Common myeloid progenitor, CD34-positive (primary cell): ENCODE measurements around the gene CAMTA1.
"Not testable (repeated sequence)": the region's sequence is repeated elsewhere in the genome, so short reads cannot be mapped to it uniquely, and the experiment has no call there.

Experiments used
- CTCF ChIA-PET: fragments of 350-600 bp; sonication (Branson Sonifier 250); formaldehyde crosslinking; loops from one replicate; lab custom pipeline; 2021; ENCODE audit warnings: antibody characterized with exemption; lab: Charles Lee
- POLR2A ChIA-PET: fragments of 350-600 bp; sonication (Branson Sonifier 250); formaldehyde crosslinking; loops from one replicate; lab custom pipeline; 2021; ENCODE audit warnings: antibody characterized with exemption; lab: Charles Lee
- DNase-seq, 3 donors: peaks; one replicate each; pipeline versions ENCODE4 v3.0.0 to v3.0.0-alpha.2; 2013
- H3K27ac ChIP-seq, 2 experiments: 1 replicate in 1 of 2; 2 replicates in 1 of 2; pipeline ENCODE4 v1.7.0; 2013; ENCODE audit warnings: inconsistent platforms in 2 of 2, low read length in 2 of 2, mild to moderate bottlenecking in 2 of 2, low read depth in 1 of 2, moderate library complexity in 1 of 2; ENCODE audit not compliant: severe bottlenecking in 2 of 2, insufficient read depth in 1 of 2, poor library complexity in 1 of 2
- H3K27me3 ChIP-seq, 5 experiments: replicated peaks in 2 of 5; 1 replicate in 3 of 5; 2 replicates in 2 of 5; pipeline versions ENCODE4 v1.6.1 to v1.7.0; 2013; ENCODE audit warnings: low read length in 4 of 5, mild to moderate bottlenecking in 2 of 5, moderate library complexity in 2 of 5, inconsistent platforms in 1 of 5; ENCODE audit not compliant: insufficient read depth in 5 of 5, control insufficient read depth in 4 of 5
- H3K36me3 ChIP-seq, 4 experiments: 1 replicate in 2 of 4; 2 replicates in 2 of 4; pipeline versions ENCODE4 v1.6.1 to v1.7.0; 2013; ENCODE audit warnings: low read length in 3 of 4, control low read depth in 1 of 4, mild to moderate bottlenecking in 1 of 4; ENCODE audit not compliant: control insufficient read depth in 4 of 4, insufficient read depth in 4 of 4
- H3K4me1 ChIP-seq, 4 experiments: 1 replicate in 3 of 4; 2 replicates in 1 of 4; pipeline versions ENCODE4 v1.6.1 to v1.7.1; 2013; ENCODE audit warnings: low read length in 3 of 4, mild to moderate bottlenecking in 3 of 4, control low read depth in 1 of 4, inconsistent platforms in 1 of 4, moderate library complexity in 1 of 4; ENCODE audit not compliant: control insufficient read depth in 4 of 4, insufficient read depth in 4 of 4; ENCODE audit errors: control extremely low read depth in 1 of 4
- H3K4me3 ChIP-seq, 7 experiments: 1 replicate in 4 of 7; 2 replicates in 3 of 7; pipeline versions ENCODE4 v1.5.1 to v1.7.0; 2013; ENCODE audit warnings: mild to moderate bottlenecking in 7 of 7, low read length in 6 of 7, moderate library complexity in 6 of 7, inconsistent platforms in 2 of 7, low read depth in 2 of 7, control low read depth in 1 of 7; ENCODE audit not compliant: insufficient read depth in 4 of 7, control insufficient read depth in 1 of 7; ENCODE audit errors: extremely low read depth in 1 of 7
- H3K9me3 ChIP-seq, 5 experiments: 1 replicate in 4 of 5; 2 replicates in 1 of 5; pipeline versions ENCODE4 v1.6.1 to v1.7.1; 2013; ENCODE audit warnings: low read length in 4 of 5, mild to moderate bottlenecking in 2 of 5, inconsistent platforms in 1 of 5, low read depth in 1 of 5, moderate library complexity in 1 of 5; ENCODE audit not compliant: control insufficient read depth in 4 of 5, insufficient read depth in 2 of 5; ENCODE audit errors: control extremely low read depth in 1 of 5
- WGBS: methylation state at CpG from one replicate; pipeline ENCODE4 v1.1.5; 2013; ENCODE audit not compliant: insufficient coverage; 5-methylcytosine and 5-hydroxymethylcytosine counted together

The CAMTA1 gene

GRCh38 chr1:7704214-7705047 is 919.2 kb downstream of the CAMTA1 start:
- H3K27ac ChIP-seq = no peak overlapping the region
- peak; percentile 91 to 95 (median 94) for DNase-seq
- CTCF ChIA-PET = interaction anchor here (0.6 to 1.4 kb wide), 6 partner anchors 13 to 49 kb away, joined by 3 to 4 read pairs (median 3); no protein-coding TSS in a partner anchor
- H3K4me1 ChIP-seq = peaks cover 0 to 14% (median 7%) of the 10 kb centered on the region in 4 experiments
- peaks cover 2 to 47% (median 21%) of the 10 kb centered on the region in 5 experiments for H3K27me3 ChIP-seq
- POLR2A ChIA-PET = no interaction called here
- under 1% methylated on average over 83 of the region's 151 CpGs for WGBS
- peak overlapping the region in 6 of 7 experiments; percentile 13 to 70 (median 56) for H3K4me3 ChIP-seq
- H3K36me3 ChIP-seq = no peaks in the 10 kb centered on the region
- peaks cover 0 to 2% (median 0%) of the 10 kb centered on the region in 5 experiments for H3K9me3 ChIP-seq

GRCh38 chr1:7705048-7705907 is 920.0 kb downstream of the CAMTA1 start:
- Histone ChIP-seq H3K9me3 (peaks cover 0 to 2% (median 0%) of the 10 kb centered on the region in 5 experiments), H3K4me1 (peaks cover 0 to 14% (median 7%) of the 10 kb centered on the region in 4 experiments), H3K36me3 (no peaks in the 10 kb centered on the region), H3K27me3 (peaks cover 2 to 47% (median 21%) of the 10 kb centered on the region in 5 experiments), H3K27ac (no peak overlapping the region), H3K4me3 (peak overlapping the region; percentile 13 to 70 (median 43))
- ChIA-PET CTCF (interaction anchor here (0.9 to 1.4 kb wide), 5 partner anchors 14 to 48 kb away, joined by 3 to 4 read pairs (median 3); no protein-coding TSS in a partner anchor), POLR2A (no interaction called here)
- DNase-seq = peak in 2 of 3 donors; percentile 40 to 68
- 2% methylated on average over 95 of the region's 106 CpGs for WGBS

DNA sequence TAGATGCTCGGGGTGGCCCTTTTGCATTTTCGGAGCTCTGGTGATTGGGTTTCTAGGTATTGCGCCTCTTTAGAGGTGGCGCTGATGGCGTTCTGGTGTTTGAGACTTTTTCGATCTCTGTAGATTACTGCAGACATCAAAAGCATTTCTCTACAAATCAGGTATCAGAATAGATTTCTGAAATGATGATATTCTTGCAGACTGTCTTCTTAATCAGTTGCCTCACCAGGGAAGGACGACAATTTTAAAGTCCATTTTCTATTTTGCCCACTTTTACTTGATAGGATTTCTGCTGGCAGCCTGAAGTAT is 920.6 kb downstream of the CAMTA1 start:
- H3K4me1 ChIP-seq = peaks cover 0 to 14% (median 7%) of the 10 kb centered on the region in 4 experiments
- H3K36me3 ChIP-seq = no peaks in the 10 kb centered on the region
- POLR2A ChIA-PET = no interaction called here
- peaks cover 0 to 2% (median 0%) of the 10 kb centered on the region in 5 experiments for H3K9me3 ChIP-seq
- no peak for DNase-seq
- peaks cover 2 to 47% (median 21%) of the 10 kb centered on the region in 5 experiments for H3K27me3 ChIP-seq
- H3K27ac ChIP-seq = no peak overlapping the region
- peak overlapping the region in 6 of 7 experiments; percentile 2 to 52 (median 32) for H3K4me3 ChIP-seq
- CTCF ChIA-PET = no interaction called here
- 80% methylated on average over 4 of the region's 7 CpGs for WGBS

DNA sequence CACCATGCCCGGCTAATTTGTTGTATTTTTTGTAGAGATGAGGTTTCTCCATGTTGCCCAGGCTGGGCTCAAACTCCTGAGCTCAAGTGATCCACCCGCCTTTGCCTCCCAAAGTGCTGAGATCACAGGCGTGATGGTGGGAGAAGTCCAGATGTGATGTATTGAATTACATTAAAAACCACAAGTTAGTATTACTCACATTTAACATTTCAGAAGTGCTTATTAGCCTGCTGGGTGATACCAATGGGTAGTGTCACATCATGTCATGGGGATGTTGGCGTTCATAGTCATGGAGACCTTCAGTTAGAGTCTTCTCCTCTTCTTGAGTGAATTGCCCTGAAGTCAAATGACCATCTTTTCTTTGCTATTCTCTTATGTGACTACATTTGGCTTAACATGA is 922.3 kb downstream of the CAMTA1 start:
- no peak for DNase-seq
- peaks cover 0 to 14% (median 7%) of the 10 kb centered on the region in 4 experiments for H3K4me1 ChIP-seq
- no peak overlapping the region for H3K4me3 ChIP-seq
- ChIA-PET POLR2A (no interaction called here), CTCF (interaction anchor here (0.7 to 2.3 kb wide), 3 partner anchors 16 to 45 kb away, joined by 3 to 9 read pairs (median 3); no protein-coding TSS in a partner anchor)
- H3K9me3 ChIP-seq = no peaks in the 10 kb centered on the region
- no peaks in the 10 kb centered on the region for H3K36me3 ChIP-seq
- WGBS = 94% methylated on average over 2 of the region's 4 CpGs
- no peak overlapping the region for H3K27ac ChIP-seq
- H3K27me3 ChIP-seq = peaks cover 0 to 40% (median 18%) of the 10 kb centered on the region in 5 experiments

DNA sequence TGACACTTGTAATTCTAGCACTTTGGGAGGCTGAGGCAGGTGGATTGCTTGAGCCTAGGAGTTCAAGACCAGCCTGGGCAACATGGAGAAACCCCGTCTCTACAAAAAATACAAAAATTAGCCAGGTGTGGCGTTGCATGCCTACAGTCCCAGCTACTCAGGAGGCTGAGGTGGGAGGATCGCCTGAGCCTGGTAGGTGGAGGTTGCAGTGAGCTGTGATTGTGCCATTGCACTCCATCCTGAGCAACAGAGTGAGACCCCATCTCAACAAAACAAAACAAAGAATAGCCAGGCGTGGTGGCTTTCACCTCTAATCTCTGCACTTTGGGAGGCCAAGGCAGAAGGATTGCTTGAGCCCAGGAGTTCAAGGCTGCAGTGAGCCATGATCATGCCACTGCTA is 922.8 kb downstream of the CAMTA1 start:
- peaks cover 0 to 35% (median 15%) of the 10 kb centered on the region in 5 experiments for H3K27me3 ChIP-seq
- H3K36me3 ChIP-seq, POLR2A ChIA-PET, H3K27ac ChIP-seq, H3K4me3 ChIP-seq, H3K9me3 ChIP-seq, DNase-seq: not testable (repeated sequence)
- 100% methylated on average over 1 of the region's 4 CpGs for WGBS
- peaks cover 0 to 14% (median 7%) of the 10 kb centered on the region in 4 experiments for H3K4me1 ChIP-seq
- CTCF ChIA-PET = interaction anchor here (0.7 to 2.8 kb wide), 5 partner anchors 15 to 44 kb away, joined by 3 to 11 read pairs (median 5); no protein-coding TSS in a partner anchor

- H3K36me3 ChIP-seq = no peaks in the 10 kb centered on the region
- POLR2A ChIA-PET = no interaction called here
- H3K27ac ChIP-seq = no peak overlapping the region
- H3K4me3 ChIP-seq = no peak overlapping the region
- WGBS = 92% methylated on average over 3 of the region's 3 CpGs
- no peaks in the 10 kb centered on the region for H3K9me3 ChIP-seq
- CTCF ChIA-PET = interaction anchor here (1.0 to 2.8 kb wide), 3 partner anchors 32 to 304 kb away, joined by 3 to 11 read pairs (median 4); no protein-coding TSS in a partner anchor
- DNase-seq = no peak
- H3K27me3 ChIP-seq = peaks cover 0 to 19% (median 7%) of the 10 kb centered on the region in 5 experiments
- peaks cover 0 to under 1% (median 0%) of the 10 kb centered on the region in 4 experiments for H3K4me1 ChIP-seq
Measured at GRCh38 chr1:7710859-7711258, 925.6 kb downstream of the CAMTA1 start.
